GM12801 (cell line): ENCODE measurements around the gene PNPLA1.

Experiments used
- CTCF ChIP-seq: IDR thresholded peaks from one replicate; pipeline ENCODE4 v1.5.1; 2011; ENCODE audit warnings: control low read depth; ENCODE audit not compliant: insufficient read length; ENCODE audit errors: extremely low read depth

Gene PNPLA1

DNA sequence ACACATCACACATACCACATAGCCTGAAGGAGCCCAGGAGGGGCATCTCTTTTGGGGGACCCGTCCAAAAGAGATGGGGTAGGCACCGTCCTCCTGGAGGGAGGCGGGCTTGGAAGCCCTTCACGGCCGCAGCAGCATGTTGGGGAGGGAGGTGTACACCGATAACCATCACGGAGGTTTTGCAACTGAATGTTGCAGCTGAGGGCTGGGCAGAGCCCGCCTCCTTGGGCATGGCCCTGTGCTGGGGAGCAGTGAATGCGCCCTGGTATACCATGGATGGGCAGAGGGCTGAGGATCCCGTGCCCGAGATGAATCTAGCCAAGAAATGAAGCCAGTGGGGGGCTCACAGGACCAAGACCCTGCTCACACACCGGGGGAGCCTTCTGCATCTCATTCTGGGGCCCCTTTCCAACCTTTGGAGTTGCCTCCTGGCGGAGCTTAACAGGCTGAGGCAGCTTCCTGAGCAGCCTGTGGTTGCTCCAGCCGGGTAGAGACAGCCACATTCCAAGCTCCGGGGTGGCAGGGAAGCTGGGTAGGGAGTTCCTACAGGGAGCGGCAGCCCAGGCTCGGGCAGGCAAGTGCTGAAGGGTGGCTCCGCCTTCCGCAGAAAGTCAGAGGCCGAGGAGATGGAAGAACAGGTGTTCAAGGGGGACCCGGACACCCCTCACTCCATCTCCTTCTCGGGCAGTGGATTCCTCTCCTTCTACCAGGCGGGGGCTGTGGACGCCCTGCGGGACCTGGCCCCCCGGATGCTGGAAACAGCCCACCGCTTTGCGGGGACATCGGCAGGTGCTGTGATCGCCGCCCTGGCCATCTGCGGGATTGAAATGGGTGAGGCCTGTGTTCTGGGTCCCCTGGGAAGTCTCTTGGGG, at the start of gene PNPLA1:
PNPLA1 (plus strand) TSS at position 227 of the 872 bp plus-strand sequence; CDS start at position 627, 400 bp downstream.
- TF ChIP-seq CTCF = no peak

- no peak for TF ChIP-seq CTCF
Observed at GRCh38 chr6:36220226-36220625, 49.6 kb upstream of the PNPLA1 start.

GRCh38 chr6:36221674-36222073, 48.2 kb upstream of the PNPLA1 start:
- no peak for TF ChIP-seq CTCF

DNA sequence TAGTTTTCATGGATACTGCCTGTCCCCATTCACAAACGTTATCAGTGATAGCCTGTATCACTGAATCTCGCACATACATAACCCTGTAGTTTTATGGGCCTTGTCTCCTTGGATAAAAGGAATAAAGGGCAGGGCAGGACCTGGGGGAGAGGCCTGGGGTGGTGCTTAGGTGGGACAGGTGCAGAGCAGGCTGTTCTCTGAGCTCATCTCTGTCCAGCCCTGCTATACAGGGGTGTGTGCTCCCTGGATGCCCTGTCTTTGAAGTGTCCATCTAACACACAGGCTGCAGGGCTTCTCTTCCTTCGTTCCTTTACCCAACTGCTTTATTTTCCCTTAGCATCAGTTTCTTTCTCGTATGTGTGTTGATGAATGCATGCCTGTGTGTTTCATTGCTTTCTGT, 46.9 kb upstream of the PNPLA1 start:
- no peak for TF ChIP-seq CTCF

DNA sequence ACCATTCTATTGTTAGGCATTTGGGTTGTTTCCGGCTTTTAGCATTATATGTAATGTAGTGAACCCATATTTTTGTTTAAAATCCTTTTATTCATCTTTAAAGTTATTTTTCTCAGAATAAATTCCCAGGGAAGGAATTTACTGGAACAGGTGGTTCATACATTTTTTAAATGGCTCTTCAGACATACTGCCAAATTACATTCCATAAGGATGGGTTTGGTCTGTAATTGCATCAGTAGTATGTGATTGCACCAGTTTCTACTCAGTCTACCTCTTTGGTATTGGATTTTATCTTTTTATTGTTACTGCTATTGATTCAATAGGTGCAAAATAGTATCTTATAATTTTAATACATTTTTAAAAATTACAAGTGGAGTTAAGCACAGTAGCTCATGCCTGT, 46.2 kb upstream of the PNPLA1 start:
- TF ChIP-seq CTCF = no peak

DNA sequence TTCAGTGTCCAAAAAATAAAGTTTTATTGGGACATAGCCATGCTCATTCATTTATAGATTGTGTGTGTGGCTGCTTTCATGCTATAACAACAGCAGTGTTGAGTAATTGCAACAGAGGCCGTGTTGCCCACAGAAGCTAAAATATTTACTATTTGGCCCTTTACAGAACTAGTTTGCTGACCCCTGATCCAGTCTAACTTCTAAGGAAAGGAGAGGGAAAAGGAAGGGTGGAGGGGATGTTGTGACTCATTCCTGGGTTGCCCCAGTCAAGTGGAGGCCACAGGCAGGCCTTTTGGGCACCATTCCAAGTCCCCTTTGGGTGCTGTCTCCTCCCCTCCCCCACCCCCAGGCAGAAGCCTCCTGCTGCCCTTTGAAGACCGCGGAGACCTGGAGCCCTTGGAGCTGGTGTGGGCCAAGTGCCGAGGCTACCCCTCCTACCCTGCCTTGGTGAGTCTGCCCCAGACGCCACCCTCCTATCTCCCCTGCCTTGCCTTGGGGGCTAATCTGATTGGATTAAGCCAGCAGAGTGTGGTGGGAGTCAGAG, 44.9 kb upstream of the PNPLA1 start:
- TF ChIP-seq CTCF = no peak

- TF ChIP-seq CTCF = no peak
Observed at GRCh38 chr6:36226438-36227047, 43.3 kb upstream of the PNPLA1 start.
